HG02588 (cell line): Measurements from ENCODE around the gene TEKT2.

ENCODE experiments used
- ATAC-seq: cut with Tn5 transposase; IDR thresholded peaks from one replicate; pipeline ENCODE4 v1.9.1; 2021; ENCODE audit warnings: mild to moderate bottlenecking, moderate library complexity; ENCODE audit not compliant: unreplicated experiment

The TEKT2 gene, protein sequence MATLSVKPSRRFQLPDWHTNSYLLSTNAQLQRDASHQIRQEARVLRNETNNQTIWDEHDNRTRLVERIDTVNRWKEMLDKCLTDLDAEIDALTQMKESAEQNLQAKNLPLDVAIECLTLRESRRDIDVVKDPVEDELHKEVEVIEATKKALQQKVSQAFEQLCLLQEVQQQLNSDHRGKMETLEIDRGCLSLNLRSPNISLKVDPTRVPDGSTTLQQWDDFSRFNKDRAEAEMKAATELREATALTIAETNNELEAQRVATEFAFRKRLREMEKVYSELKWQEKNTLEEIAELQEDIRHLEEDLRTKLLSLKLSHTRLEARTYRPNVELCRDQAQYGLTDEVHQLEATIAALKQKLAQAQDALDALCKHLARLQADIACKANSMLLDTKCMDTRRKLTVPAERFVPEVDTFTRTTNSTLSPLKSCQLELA

GRCh38 chr1:36083635-36084496 lies at the start of gene TEKT2:
TEKT2 (plus strand) TSS chr1:36084094; CDS start chr1:36084922, 828 bp downstream.
- no peak for ATAC-seq

GRCh38 chr1:36034692-36035091 lies 49.2 kb upstream of the TEKT2 start:
- no peak for ATAC-seq

GRCh38 chr1:36035154-36035553 lies 48.7 kb upstream of the TEKT2 start:
- ATAC-seq = no peak

DNA sequence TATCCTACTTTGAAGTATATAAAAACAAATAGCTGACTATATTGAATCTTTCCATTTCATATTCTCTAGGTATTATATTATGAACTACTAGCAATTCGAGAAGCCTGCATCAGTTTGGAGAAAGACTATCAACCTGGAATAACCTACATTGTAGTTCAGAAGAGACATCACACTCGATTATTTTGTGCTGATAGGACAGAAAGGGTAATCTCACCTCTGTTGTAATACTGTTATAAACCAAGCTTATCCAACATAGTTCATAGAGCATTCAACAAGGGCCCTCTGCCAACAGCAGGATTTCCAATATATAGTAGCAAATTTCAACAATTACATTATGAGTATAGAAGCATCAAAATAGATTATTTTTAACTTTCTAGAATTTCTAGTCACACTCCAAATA lies 43.7 kb upstream of the TEKT2 start:
- no peak for ATAC-seq

GRCh38 chr1:36051821-36052220 lies 32.1 kb upstream of the TEKT2 start:
- no peak for ATAC-seq

DNA sequence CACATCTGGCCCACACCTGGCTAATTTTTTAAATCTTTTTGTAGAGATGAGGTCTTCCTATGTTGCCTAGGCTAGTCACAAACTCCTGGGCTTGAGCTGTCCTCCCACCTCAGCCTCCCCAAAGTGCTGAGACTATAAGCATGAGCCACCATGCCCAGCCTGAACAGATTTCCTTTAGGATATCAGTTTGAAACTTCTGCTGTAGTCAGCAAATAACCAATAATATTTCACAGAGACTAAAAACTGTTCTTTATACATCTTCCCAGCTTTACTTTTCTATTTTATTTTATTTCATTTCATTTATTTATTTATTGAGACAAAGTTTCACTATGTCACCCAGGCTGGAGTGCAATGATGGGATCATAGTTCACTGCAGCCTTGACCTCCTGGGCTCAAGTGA lies 29.9 kb upstream of the TEKT2 start:
- no peak for ATAC-seq

- ATAC-seq = no peak
Measured at GRCh38 chr1:36055706-36056105, 28.2 kb upstream of the TEKT2 start.

DNA sequence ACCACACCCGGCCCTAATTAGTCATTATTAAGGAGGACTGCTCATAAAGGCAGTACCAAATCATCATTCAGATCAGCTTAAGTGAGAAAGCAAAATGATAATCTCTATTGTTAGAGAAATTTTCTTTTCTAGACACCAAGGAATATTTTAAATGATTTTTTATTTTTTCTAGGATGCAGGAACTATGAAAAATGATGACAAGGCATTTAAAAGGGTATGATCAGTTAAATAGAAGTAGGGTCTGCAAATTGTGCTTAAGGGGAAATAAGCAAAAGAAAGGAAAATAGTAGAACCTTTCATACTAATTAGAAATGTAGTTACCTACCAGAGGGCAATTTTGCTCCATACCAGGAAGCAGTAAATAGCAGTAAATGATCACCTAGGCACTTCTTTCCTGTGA lies 21.6 kb upstream of the TEKT2 start:
- ATAC-seq = no peak

- ATAC-seq = no peak
Measured at GRCh38 chr1:36067871-36068270, 16.0 kb upstream of the TEKT2 start.

DNA sequence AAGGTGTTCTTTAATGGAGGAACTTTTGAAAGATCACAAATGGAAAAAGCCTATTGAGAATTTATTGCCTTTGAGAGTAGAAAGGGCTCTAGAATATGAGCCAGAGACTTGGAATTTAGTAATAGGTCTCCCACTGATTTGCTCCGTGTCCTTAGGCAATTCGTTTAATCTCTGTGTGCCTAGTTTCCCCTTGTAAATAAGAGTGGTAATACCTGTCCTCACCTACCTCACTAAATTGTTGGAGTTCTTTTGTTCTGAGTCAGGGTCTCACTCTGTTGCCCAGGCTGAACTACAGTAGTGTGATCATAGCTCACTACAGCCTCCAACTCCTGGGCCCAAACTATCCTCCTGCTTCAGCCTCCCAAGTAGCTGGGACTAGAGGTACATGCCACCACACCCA lies 15.0 kb upstream of the TEKT2 start:
- no peak for ATAC-seq

- no peak for ATAC-seq
Measured at GRCh38 chr1:36070349-36070748, 13.5 kb upstream of the TEKT2 start.

GRCh38 chr1:36076979-36077573 lies 6.8 kb upstream of the TEKT2 start:
- ATAC-seq = no peak

- ATAC-seq = no peak
Measured at GRCh38 chr1:36080236-36080635, 3.7 kb upstream of the TEKT2 start.

DNA sequence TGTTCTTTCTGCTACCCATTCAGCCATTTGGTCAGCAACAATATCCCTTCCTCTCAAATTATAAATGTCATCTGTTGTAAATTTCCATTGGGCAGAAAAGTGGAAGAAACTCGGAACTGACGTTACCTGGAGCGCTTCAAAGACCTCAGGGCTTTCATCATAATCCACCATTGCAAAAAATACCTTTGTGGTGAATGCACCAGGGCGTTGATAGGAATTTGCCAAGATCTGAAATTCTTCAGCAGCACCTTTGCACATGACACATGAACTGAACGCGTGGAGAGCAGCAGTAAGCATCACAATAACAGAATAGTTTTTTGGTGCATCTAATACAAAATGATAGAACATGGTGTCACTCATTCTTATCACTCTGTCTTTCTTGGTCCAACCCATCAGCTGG lies 3.1 kb upstream of the TEKT2 start:
- ATAC-seq = no peak

GRCh38 chr1:36081926-36082485 lies 1.9 kb upstream of the TEKT2 start:
- no peak for ATAC-seq

DNA sequence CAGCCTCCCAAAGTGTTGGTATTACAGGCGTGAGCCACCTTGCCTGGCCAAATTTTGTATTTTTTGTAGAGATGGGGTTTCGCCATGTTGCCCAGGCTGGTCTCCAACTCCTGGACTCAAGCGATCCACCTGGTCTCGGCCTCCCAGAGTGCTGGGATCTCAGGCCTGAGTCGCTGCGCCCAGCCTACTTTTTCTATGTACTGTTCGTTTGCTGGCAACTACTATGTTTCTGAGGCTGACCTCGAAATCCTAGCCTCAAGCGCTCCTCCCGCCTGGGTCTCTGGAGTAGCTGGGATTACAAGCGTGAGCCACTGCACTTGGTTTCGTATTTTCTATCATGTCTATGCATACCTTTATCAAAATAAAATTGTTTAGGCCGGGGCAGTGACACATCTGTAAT lies 675 bp upstream of the TEKT2 start:
- no peak for ATAC-seq

GRCh38 chr1:36084497-36085115 lies 712 bp downstream of the TEKT2 start:
- ATAC-seq = no peak

DNA sequence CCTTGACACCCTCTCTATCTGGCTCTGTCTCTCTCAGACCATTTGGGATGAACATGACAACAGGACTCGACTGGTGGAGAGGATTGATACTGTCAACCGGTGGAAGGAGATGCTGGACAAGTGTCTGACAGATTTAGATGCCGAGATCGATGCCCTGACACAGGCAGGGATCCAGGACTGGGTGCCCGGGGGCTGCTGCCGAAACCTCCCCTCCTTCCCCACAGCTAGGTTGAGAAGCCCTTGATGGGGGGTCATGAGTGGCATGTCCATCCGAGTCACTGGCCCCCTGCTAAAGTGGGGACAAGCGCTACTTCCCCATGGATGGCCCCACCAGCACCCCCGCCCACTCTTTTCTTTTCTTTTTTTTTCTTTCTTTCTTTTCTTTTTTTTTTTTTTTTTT lies 1.2 kb downstream of the TEKT2 start:
- no peak for ATAC-seq

DNA sequence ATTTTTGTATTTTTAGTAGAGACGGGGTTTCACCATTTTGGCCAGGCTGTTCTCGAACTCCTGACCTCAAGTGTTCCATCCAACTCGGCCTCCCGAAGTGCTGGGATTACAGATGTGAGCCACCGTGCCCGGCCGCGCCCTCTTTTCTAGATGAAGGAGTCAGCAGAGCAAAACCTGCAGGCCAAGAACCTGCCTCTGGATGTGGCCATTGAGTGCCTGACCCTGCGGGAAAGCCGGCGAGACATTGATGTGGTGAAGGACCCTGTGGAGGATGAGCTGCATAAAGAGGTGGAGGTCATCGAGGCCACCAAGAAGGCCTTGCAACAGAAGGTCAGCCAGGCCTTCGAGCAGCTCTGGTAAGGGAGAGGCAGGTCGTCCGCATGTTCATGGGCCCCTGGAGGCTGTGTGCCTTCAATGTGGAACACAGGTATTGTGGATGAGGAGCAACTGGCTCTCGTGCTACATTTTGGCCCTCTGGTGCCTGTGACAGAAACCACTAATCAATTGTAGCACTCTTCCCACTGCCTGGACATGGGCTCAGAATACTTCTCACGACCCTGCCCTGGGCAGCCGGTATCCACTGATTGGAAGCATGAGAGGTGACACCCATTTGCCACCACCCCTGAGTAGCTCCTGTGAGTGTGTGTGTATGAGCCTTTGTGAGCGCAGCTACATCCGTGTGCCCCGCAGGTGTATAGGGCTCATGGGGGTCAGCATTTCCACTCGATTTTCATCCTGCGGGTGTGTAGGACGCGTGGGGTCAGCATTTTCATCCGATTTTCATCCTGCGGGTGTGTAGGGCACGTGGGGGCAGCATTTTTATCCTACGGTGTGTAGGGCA lies 2.0 kb downstream of the TEKT2 start:
- ATAC-seq = no peak
